Measurements from ENCODE around the gene EXOC3L4. TPM values are rescaled to one million over a fixed set of nuclear protein-coding genes. Genes with fewer than 3 reads are reported as not detected.

Gene EXOC3L4
- total RNA-seq, 4 donors from 2014 or later: 0.64 to 0.75 TPM; not detected in 2

GRCh38 chr14:103073367-103073875 lies 21.1 kb upstream of the EXOC3L4 start:
- no peak overlapping the region for H3K4me3 ChIP-seq (ENCODE audit: low read depth, poor library complexity, severe bottlenecking)
- intact Hi-C loops (cut with DNase I; ENCODE audit: low total_unique reads): no loop called here
- no peak for DNase-seq (ENCODE audit: low spot score in 2 of 2)
- no peak for TF ChIP-seq POLR2A (IDR thresholded peaks at IDR 0.05)
- 68 to 74% methylated on average over 3 to 5 of the region's 14 CpGs for WGBS, 2 donors

DNA sequence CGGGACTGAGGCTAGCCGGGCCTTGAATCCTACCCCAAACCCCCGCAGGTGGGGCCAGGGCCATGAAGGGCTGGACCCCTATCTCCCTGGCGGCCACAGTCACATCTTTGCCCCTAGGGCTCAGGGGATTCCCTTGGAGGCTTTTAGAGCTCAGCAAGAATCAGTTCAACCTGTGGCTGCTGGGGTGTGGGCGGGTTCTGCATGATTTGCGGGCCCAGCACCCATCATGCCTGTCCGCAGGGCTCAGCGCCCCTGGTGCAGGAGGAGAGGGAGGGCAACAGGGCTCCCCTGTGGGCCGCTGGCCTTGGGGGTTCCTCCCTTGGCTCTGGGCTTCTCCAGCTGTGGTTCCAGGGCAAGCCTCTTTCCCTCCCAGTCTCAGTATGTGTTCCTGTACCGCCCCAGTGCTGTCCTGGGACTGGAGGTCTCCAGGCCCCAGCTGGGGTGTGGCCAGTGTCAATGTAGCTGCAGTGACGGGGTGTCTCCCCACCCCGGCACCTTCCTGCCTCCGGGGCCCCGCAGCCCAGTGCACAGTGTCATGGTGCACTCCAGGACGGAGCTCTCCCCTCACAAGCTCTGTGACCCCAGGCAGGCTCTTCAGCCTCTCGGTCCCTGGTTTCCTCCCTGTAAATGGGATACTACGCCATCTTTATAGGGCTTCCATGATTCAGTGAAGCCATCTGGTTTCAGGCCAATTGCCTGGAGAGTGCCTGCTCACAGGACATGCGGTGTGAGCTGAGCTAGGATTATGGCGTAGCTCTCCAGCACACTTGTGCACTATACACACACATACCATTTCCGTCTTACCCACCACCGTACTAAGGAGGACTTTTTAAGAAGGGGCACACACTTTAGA lies 20.4 kb upstream of the EXOC3L4 start:
- intact Hi-C loops (cut with DNase I; ENCODE audit: low total_unique reads): no loop called here
- 57 to 68% methylated on average over 20 to 21 of the region's 21 CpGs for WGBS, 2 donors
- no peak for TF ChIP-seq CTCF (IDR thresholded peaks at IDR 0.05)
- DNase-seq (ENCODE audit: low spot score in 2 of 2): peak in 1 of 2 donors; percentile 87
- no peak overlapping the region for H3K4me3 ChIP-seq (ENCODE audit: low read depth, poor library complexity, severe bottlenecking)

GRCh38 chr14:103074729-103075367 lies 19.7 kb upstream of the EXOC3L4 start:
- TF ChIP-seq POLR2A (IDR thresholded peaks at IDR 0.05) (no peak), CTCF (IDR thresholded peaks at IDR 0.05) (no peak)

GRCh38 chr14:103078420-103078749 lies 16.1 kb upstream of the EXOC3L4 start:
- DNase-seq (ENCODE audit: low spot score in 2 of 2): peak in 1 of 2 donors; percentile 72
- intact Hi-C loops (cut with DNase I; ENCODE audit: low total_unique reads): no loop called here
- TF ChIP-seq CTCF (IDR thresholded peaks at IDR 0.05): peak in 1 of 3 donors; percentile 65
- TF ChIP-seq POLR2A (IDR thresholded peaks at IDR 0.05): no peak
- H3K4me3 ChIP-seq (ENCODE audit: low read depth, poor library complexity, severe bottlenecking): no peak overlapping the region
- WGBS, 2 donors: 13 to 17% methylated on average over 9 of the region's 9 CpGs

More at GRCh38 chr14:103074729-103075367, 19.7 kb upstream of the EXOC3L4 start:
- H3K4me3 ChIP-seq (ENCODE audit: low read depth, poor library complexity, severe bottlenecking): peak overlapping the region; percentile 13
- intact Hi-C loops (cut with DNase I; ENCODE audit: low total_unique reads): no loop called here
- WGBS, 2 donors: 9 to 12% methylated on average over 15 to 21 of the region's 21 CpGs
- peak; percentile 62 to 95 for DNase-seq (ENCODE audit: low spot score in 2 of 2)

DNA sequence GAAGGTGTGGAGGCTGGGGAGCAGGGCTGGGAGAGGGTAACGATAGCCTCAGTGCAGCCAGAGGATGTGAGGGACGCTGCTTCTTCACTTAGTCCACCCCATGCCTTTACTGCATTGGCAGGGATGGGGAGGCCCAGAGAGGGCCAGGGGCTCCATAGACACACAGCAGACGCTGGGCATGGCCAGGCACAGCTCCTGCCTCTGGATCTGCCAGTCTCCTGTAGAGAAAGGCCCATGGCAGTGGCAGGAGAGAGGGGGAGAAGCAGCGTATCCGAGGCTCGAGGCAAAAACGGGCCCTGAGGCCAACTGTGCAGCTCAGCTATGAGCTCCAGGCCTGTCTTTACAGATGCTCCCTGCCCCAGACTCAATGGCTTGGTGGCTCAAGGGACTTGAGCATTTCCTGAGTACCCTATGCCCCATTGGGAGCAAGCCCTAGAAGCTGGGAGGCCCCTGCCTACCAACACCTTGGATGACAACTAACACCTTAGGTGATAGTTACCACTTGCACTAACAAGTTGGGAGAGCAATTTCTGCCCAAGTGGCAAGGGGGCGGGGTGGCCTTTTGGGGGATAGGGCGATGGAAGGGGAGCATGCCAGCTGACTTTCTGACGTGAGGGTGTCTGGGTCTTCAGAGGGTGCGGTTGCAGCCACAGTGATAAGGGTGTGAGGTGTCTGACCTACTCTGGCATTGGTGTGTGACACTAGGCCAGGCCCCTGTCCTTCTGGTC lies 15.5 kb upstream of the EXOC3L4 start:
- H3K4me3 ChIP-seq (ENCODE audit: low read depth, poor library complexity, severe bottlenecking): no peak overlapping the region
- 76 to 79% methylated on average over 11 of the region's 11 CpGs for WGBS, 2 donors
- no peak for TF ChIP-seq CTCF (IDR thresholded peaks at IDR 0.05)
- TF ChIP-seq POLR2A (IDR thresholded peaks at IDR 0.05): no peak
- no peak for DNase-seq (ENCODE audit: low spot score in 2 of 2)
- intact Hi-C loops (cut with DNase I; ENCODE audit: low total_unique reads): no loop called here

DNA sequence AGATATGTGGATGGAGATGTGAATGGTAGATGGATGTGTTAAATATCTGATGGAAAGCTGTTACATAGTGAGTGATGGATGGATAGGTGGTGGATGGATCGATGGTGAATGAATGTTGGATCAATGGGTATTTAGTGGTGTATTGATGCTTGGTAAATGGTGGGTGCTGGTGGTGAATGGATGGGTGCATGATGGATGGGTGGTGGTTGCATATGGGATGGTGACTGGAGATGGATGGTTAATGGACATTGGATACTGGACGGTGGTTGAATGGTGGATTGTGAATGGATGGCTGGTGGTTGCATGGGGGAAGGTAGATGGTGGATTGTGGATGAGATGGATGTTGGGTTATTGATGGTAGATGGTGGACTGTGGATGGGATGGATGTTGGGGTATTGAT lies 12.6 kb upstream of the EXOC3L4 start:
- 89 to 97% methylated on average over 2 of the region's 2 CpGs for WGBS, 2 donors
- TF ChIP-seq POLR2A (IDR thresholded peaks at IDR 0.05): no peak
- intact Hi-C loops (cut with DNase I; ENCODE audit: low total_unique reads): no loop called here
- no peak overlapping the region for H3K4me3 ChIP-seq (ENCODE audit: low read depth, poor library complexity, severe bottlenecking)
- no peak for DNase-seq (ENCODE audit: low spot score in 2 of 2)

Measured in lower leg skin (tissue), 4 donors.